ACC112 (cell line): Measurements from ENCODE around the gene NUTM2B.
"Not testable (repeated sequence)": the region's sequence is repeated elsewhere in the genome, so short reads cannot be mapped to it uniquely, and the experiment has no call there.

Source experiments
- H2AFZ ChIP-seq: fragments of 200-600 bp; sonication (generic); one replicate; pipeline ENCODE4 v1.6.0; 2017; ENCODE audit warnings: antibody characterized with exemption, low read length; ENCODE audit not compliant: unreplicated experiment
- H3K27ac ChIP-seq: fragments of 200-600 bp; sonication (generic); 2 replicates; pipeline ENCODE4 v1.5.1; 2014; ENCODE audit warnings: low read depth, mild to moderate bottlenecking, antibody characterized with exemption, low read length, moderate library complexity
- H3K27me3 ChIP-seq: fragments of 200-600 bp; sonication (generic); 2 replicates; pipeline ENCODE4 v1.6.1; 2014; ENCODE audit warnings: mild to moderate bottlenecking, antibody characterized with exemption, low read length, moderate library complexity, mixed read lengths; ENCODE audit not compliant: insufficient read depth
- H3K36me3 ChIP-seq: fragments of 200-600 bp; sonication (generic); 2 replicates; pipeline ENCODE4 v1.6.1; 2016; ENCODE audit warnings: mild to moderate bottlenecking, antibody characterized with exemption, low read length, moderate library complexity, mixed read lengths; ENCODE audit not compliant: insufficient read depth
- H3K4me1 ChIP-seq: fragments of 200-600 bp; sonication (generic); one replicate; pipeline ENCODE4 v1.6.1; 2016; ENCODE audit warnings: low read length, mixed read lengths; ENCODE audit not compliant: insufficient read depth, unreplicated experiment, control insufficient read depth
- H3K4me3 ChIP-seq: fragments of 200-600 bp; sonication (generic); 2 replicates; pipeline ENCODE4 v1.5.1; 2014; ENCODE audit warnings: mild to moderate bottlenecking, low read depth, low read length
- H3K79me2 ChIP-seq: fragments of 200-600 bp; sonication (generic); one replicate; pipeline ENCODE4 v1.6.0; 2016; ENCODE audit warnings: low read length; ENCODE audit not compliant: control insufficient read depth, unreplicated experiment, insufficient read depth

The NUTM2B gene, protein sequence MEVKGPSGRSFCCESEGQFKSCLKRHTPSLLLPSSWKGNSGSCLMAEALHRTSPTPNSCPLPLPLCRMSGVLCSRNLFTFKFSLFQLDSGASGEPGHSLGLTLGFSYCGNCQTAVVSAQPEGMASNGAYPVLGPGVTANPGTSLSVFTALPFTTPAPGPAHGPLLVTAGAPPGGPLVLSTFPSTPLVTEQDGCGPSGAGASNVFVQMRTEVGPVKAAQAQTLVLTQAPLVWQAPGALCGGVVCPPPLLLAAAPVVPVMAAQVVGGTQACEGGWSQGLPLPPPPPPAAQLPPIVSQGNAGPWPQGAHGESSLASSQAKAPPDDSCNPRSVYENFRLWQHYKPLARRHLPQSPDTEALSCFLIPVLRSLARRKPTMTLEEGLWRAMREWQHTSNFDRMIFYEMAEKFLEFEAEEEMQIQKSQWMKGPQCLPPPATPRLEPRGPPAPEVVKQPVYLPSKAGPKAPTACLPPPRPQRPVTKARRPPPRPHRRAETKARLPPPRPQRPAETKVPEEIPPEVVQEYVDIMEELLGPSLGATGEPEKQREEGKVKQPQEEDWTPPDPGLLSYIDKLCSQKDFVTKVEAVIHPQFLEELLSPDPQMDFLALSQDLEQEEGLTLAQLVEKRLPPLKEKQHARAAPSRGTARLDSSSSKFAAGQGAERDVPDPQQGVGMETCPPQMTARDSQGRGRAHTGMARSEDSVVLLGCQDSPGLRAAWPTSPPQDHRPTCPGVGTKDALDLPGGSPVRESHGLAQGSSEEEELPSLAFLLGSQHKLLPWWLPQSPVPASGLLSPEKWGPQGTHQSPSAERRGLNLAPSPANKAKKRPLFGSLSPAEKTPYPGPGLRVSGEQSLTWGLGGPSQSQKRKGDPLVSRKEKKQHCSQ

GRCh38 chr10:79702927-79703326 is at the start of gene NUTM2B:
Gene NUTM2B (plus strand): TSS chr10:79703227. CDS start chr10:79703610, 383 bp downstream.
- not testable (repeated sequence) for H3K4me3 ChIP-seq, H2AFZ ChIP-seq, H3K79me2 ChIP-seq, H3K36me3 ChIP-seq, H3K27me3 ChIP-seq, H3K4me1 ChIP-seq, H3K27ac ChIP-seq

DNA sequence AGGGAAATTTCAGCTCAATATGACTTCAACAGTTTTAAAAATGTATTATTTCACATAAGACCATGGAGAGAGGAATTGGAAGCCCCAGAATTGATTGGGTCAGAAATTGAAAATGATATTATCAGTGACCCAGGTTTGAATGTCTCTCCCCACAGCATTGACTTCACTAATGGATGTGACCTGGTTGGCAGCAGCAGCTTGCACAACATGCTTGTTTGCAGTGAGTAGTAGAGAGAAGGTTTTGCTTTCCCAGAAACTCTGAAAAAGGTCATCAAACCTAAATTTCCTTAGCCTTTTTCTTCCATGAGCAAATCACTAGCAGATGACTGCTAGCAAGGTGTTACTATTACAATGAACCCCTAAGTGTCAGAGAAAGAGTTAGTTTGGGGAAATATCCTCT is 39.7 kb upstream of the NUTM2B start:
- not testable (repeated sequence) for H3K36me3 ChIP-seq, H3K27ac ChIP-seq, H3K4me3 ChIP-seq, H2AFZ ChIP-seq, H3K4me1 ChIP-seq, H3K79me2 ChIP-seq, H3K27me3 ChIP-seq

GRCh38 chr10:79664686-79665085 is 38.3 kb upstream of the NUTM2B start:
- not testable (repeated sequence) for H3K79me2 ChIP-seq, H3K4me1 ChIP-seq, H3K27me3 ChIP-seq, H3K4me3 ChIP-seq, H3K27ac ChIP-seq, H3K36me3 ChIP-seq, H2AFZ ChIP-seq

DNA sequence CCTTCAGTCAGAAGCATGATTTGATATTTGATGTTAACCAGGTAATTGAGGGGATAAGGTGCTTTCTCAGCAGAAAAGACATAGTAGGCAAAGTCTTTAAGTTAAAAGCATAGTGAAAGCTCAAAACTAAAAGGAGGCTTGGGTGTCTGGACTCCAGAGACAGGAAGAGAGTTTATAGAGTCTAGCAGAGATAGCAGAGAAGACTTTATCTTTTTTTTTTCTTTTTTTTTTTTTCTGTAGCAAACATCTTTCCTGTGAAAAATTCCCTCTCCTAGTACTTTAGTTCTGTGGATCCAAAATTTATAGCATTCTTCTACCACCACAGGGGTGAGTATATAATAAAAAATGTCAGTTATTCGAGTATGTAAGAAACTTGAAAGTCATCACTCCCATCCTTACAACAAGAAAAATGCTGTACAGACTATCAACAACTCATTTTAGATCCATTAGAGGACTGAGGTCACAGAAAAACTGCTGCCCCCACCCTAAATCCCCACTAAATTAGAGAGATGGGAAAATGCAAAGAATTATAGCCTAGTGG is 33.7 kb upstream of the NUTM2B start:
- H3K27ac ChIP-seq, H3K27me3 ChIP-seq, H2AFZ ChIP-seq, H3K4me1 ChIP-seq, H3K79me2 ChIP-seq, H3K36me3 ChIP-seq, H3K4me3 ChIP-seq: not testable (repeated sequence)

DNA sequence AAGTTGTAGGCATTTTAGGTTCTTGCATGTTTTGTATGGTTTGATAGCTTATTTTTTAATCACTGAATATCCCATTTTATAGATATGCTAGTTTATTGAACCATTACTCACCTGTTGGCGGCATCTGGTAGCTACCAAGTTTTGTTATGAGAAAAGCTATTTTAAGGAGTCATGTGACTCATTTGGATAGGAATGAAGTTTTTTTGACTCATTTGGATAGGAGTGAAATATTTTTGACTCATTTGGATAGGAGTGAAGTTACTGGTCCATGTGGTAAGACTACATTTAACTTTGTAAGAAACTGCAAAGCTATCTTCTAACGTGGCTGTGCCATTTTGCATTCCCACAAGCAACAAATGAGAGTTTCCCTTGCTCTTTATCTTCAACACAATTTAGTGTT is 28.1 kb upstream of the NUTM2B start:
- H3K36me3 ChIP-seq, H3K27me3 ChIP-seq, H3K79me2 ChIP-seq, H2AFZ ChIP-seq, H3K4me1 ChIP-seq, H3K4me3 ChIP-seq, H3K27ac ChIP-seq: not testable (repeated sequence)

GRCh38 chr10:79683026-79683883 is 19.8 kb upstream of the NUTM2B start:
- not testable (repeated sequence) for H3K27ac ChIP-seq, H3K4me3 ChIP-seq, H3K36me3 ChIP-seq, H2AFZ ChIP-seq, H3K79me2 ChIP-seq, H3K4me1 ChIP-seq, H3K27me3 ChIP-seq

GRCh38 chr10:79683884-79684720 is 18.9 kb upstream of the NUTM2B start:
- H3K4me3 ChIP-seq, H3K79me2 ChIP-seq, H2AFZ ChIP-seq, H3K27me3 ChIP-seq, H3K36me3 ChIP-seq, H3K4me1 ChIP-seq, H3K27ac ChIP-seq: not testable (repeated sequence)

- not testable (repeated sequence) for H3K27ac ChIP-seq, H3K4me3 ChIP-seq, H2AFZ ChIP-seq, H3K4me1 ChIP-seq, H3K79me2 ChIP-seq, H3K36me3 ChIP-seq, H3K27me3 ChIP-seq
Measured at GRCh38 chr10:79685044-79685685, 17.9 kb upstream of the NUTM2B start.

GRCh38 chr10:79686595-79686994 is 16.4 kb upstream of the NUTM2B start:
- H3K4me1 ChIP-seq, H3K27ac ChIP-seq, H3K27me3 ChIP-seq, H3K79me2 ChIP-seq, H3K4me3 ChIP-seq, H3K36me3 ChIP-seq, H2AFZ ChIP-seq: not testable (repeated sequence)
